Measurements from ENCODE around the gene AKR1B15. TPM values are rescaled to one million over a fixed set of nuclear protein-coding genes. Genes with fewer than 3 reads are reported as not detected.
"Not testable (repeated sequence)": the region's sequence is repeated elsewhere in the genome, so short reads cannot be mapped to it uniquely, and the experiment has no call there.

Gene AKR1B15
- total RNA-seq, 2 donors from 2014 or later, result 0.20 TPM; not detected in 1

GRCh38 chr7:134514663-134515062 lies 34.2 kb upstream of the AKR1B15 start:
- H3K27ac ChIP-seq, result no peak overlapping the region

GRCh38 chr7:134515569-134516468 lies 33.1 kb upstream of the AKR1B15 start:
- peaks cover 0 to 15% of the 10 kb centered on the region in 2 donors for H3K4me1 ChIP-seq
- no peak for DNase-seq (ENCODE audit: low spot score)
- no peak overlapping the region for H3K27ac ChIP-seq
- H3K4me3 ChIP-seq, result no peak overlapping the region
- H3K9me3 ChIP-seq, result no peaks in the 10 kb centered on the region
- no peaks in the 10 kb centered on the region for H3K36me3 ChIP-seq
- no peak for TF ChIP-seq CTCF (IDR thresholded peaks at IDR 0.05)
- H3K27me3 ChIP-seq, result no peaks in the 10 kb centered on the region

More at GRCh38 chr7:134514663-134515062, 34.2 kb upstream of the AKR1B15 start:
- Histone ChIP-seq H3K4me1 (peaks cover 0 to 15% of the 10 kb centered on the region in 2 donors), H3K9me3 (no peaks in the 10 kb centered on the region), H3K27me3 (no peaks in the 10 kb centered on the region), H3K4me3 (no peak overlapping the region), H3K36me3 (no peaks in the 10 kb centered on the region)
- peak; percentile 85 for TF ChIP-seq CTCF (IDR thresholded peaks at IDR 0.05)
- DNase-seq (ENCODE audit: low spot score), result no peak

GRCh38 chr7:134520130-134520529 lies 28.8 kb upstream of the AKR1B15 start:
- no peaks in the 10 kb centered on the region for H3K27me3 ChIP-seq
- TF ChIP-seq CTCF (IDR thresholded peaks at IDR 0.05), result peak in 1 of 2 donors; percentile 48

GRCh38 chr7:134522601-134523000 lies 26.3 kb upstream of the AKR1B15 start:
- no peak for TF ChIP-seq CTCF (IDR thresholded peaks at IDR 0.05)
- H3K27ac ChIP-seq, result no peak overlapping the region
- H3K4me1 ChIP-seq, result peaks cover 0 to 7% of the 10 kb centered on the region in 2 donors
- no peaks in the 10 kb centered on the region for H3K27me3 ChIP-seq
- H3K36me3 ChIP-seq, result no peaks in the 10 kb centered on the region
- H3K9me3 ChIP-seq, result no peaks in the 10 kb centered on the region
- no peak for DNase-seq (ENCODE audit: low spot score)
- no peak overlapping the region for H3K4me3 ChIP-seq

More at GRCh38 chr7:134520130-134520529, 28.8 kb upstream of the AKR1B15 start:
- Histone ChIP-seq H3K4me1 (peaks cover 0 to 10% of the 10 kb centered on the region in 2 donors), H3K4me3 (no peak overlapping the region), H3K27ac (no peak overlapping the region), H3K9me3 (no peaks in the 10 kb centered on the region), H3K36me3 (no peaks in the 10 kb centered on the region)
- DNase-seq (ENCODE audit: low spot score), result no peak

- H3K36me3 ChIP-seq; DNase-seq (ENCODE audit: low spot score); H3K27ac ChIP-seq; H3K27me3 ChIP-seq; H3K9me3 ChIP-seq; H3K4me3 ChIP-seq: not testable (repeated sequence)
- H3K4me1 ChIP-seq, result peaks cover 0 to 14% of the 10 kb centered on the region in 2 donors
Observed at GRCh38 chr7:134525449-134525848, 23.5 kb upstream of the AKR1B15 start.

GRCh38 chr7:134526552-134527248 lies 22.2 kb upstream of the AKR1B15 start:
- H3K9me3 ChIP-seq; H3K27ac ChIP-seq; H3K27me3 ChIP-seq; H3K36me3 ChIP-seq; H3K4me3 ChIP-seq; DNase-seq (ENCODE audit: low spot score): not testable (repeated sequence)
- H3K4me1 ChIP-seq, result peaks cover 0 to 14% of the 10 kb centered on the region in 2 donors

Measured in right atrium auricular region (tissue), 2 donors.